HCT116 (cell line): Measurements from ENCODE around the gene KRTAP23-1. TPM values are rescaled to one million over a fixed set of nuclear protein-coding genes. Genes with fewer than 3 reads are reported as not detected.

Experiments
- ATAC-seq: fragments of 200-7000 bp; cut with Tn5 transposase; 2 replicates; pipeline ENCODE4 v1.9.1; 2020; ENCODE audit warnings: mild to moderate bottlenecking, moderate library complexity
- Bru-seq: library from RNA; stranded (reverse); fragments of 400-500 nt; gene quantifications from one replicate; lab custom pipeline; 2021; lab: Mats Ljungman, UMichigan
- BruChase-seq, 2 experiments: library from RNA; stranded (reverse); fragments of 400-500 nt; gene quantifications; one replicate each; lab custom pipeline; 2021; lab: Mats Ljungman, UMichigan
- BruUV-seq: library from RNA; stranded (reverse); fragments of 400-500 nt; replicated peaks from 2 replicates; lab custom pipeline; 2021; lab: Mats Ljungman, UMichigan
- CTCF ChIA-PET: fragments of 300-600 bp; sonication (Branson Sonifier 250); formaldehyde crosslinking; loops from one replicate; lab custom pipeline; 2021; ENCODE audit warnings: antibody characterized with exemption; lab: Charles Lee
- POLR2A ChIA-PET: fragments of 300-600, 350-600 bp; sonication (Branson Sonifier 250); formaldehyde crosslinking; loops from one replicate; lab custom pipeline; 2021; ENCODE audit warnings: antibody characterized with exemption; lab: Charles Lee
- RAD21 ChIA-PET, 2 experiments: fragments of 300-600 bp; sonication (Branson Sonifier 250); formaldehyde crosslinking; loops; one replicate each; lab custom pipeline; 2023; ENCODE audit warnings: low total read pairs in 2 of 2; ENCODE audit not compliant: uncharacterized antibody in 2 of 2, unreplicated experiment in 2 of 2, low non-redundant PET in 1 of 2; lab: Charles Lee
- DNase-seq: peaks from one replicate; pipeline ENCODE4 v3.0.0-alpha.2; 2010; ENCODE audit warnings: low read depth, low spot score
- H2AFZ ChIP-seq: fragments of 200-600 bp; shearing (Covaris generic), sonication (generic); 2 replicates; pipeline ENCODE4 v1.6.1; 2017; ENCODE audit warnings: low read depth, mixed run types, mixed read lengths, antibody characterized with exemption, low read length; ENCODE audit not compliant: poor library complexity, severe bottlenecking
- H3K27ac ChIP-seq: 2 replicates; pipeline ENCODE4 v1.5.1; 2012; ENCODE audit warnings: low read depth, low read length
- H3K27me3 ChIP-seq: fragments of 200-600 bp; sonication (generic); 2 replicates; pipeline ENCODE4 v1.6.1; 2016; ENCODE audit warnings: mixed run types, low read length, mixed read lengths; ENCODE audit not compliant: insufficient read depth
- H3K36me3 ChIP-seq, 2 experiments: fragments of 200-500 bp in 1 of 2; fragments of 200-600 bp in 1 of 2; sonication (Bioruptor generic) in 1 of 2; sonication (generic) in 1 of 2; 2 replicates each; pipeline versions ENCODE4 v1.5.1 to v1.6.1; 2014 to 2016; ENCODE audit warnings: low read length in 2 of 2, inconsistent platforms in 1 of 2, mixed read lengths in 1 of 2, mixed run types in 1 of 2; ENCODE audit not compliant: insufficient read depth in 2 of 2, control insufficient read depth in 1 of 2
- H3K4me1 ChIP-seq, 2 experiments: fragments of 200-600 bp in 1 of 2; sonication (generic) in 1 of 2; 2 replicates each; pipeline versions ENCODE4 v1.5.1 to v1.6.1; 2012 to 2017; ENCODE audit warnings: low read length in 2 of 2, inconsistent platforms in 1 of 2, mild to moderate bottlenecking in 1 of 2, mixed read lengths in 1 of 2, mixed run types in 1 of 2, moderate library complexity in 1 of 2; ENCODE audit not compliant: insufficient read depth in 2 of 2, control insufficient read depth in 1 of 2
- H3K4me2 ChIP-seq: fragments of 200-600 bp; sonication (generic); 2 replicates; pipeline ENCODE4 v1.6.1; 2017; ENCODE audit warnings: mixed run types, low read length, mixed read lengths
- H3K4me3 ChIP-seq, 2 experiments: fragments of 200-600 bp in 1 of 2; sonication (generic) in 1 of 2; replicated peaks in 1 of 2; 2 replicates each; pipeline ENCODE4 v1.5.1; 2011 to 2016; ENCODE audit warnings: low read length in 2 of 2, control low read depth in 1 of 2, low read depth in 1 of 2, mild to moderate bottlenecking in 1 of 2, mixed read lengths in 1 of 2, mixed run types in 1 of 2
- H3K79me2 ChIP-seq: fragments of 200-600 bp; sonication (generic); 2 replicates; pipeline ENCODE4 v1.6.1; 2017; ENCODE audit warnings: mild to moderate bottlenecking, mixed run types, low read length, moderate library complexity, mixed read lengths; ENCODE audit not compliant: insufficient read depth
- H3K9ac ChIP-seq: fragments of 200-600 bp; sonication (generic); 2 replicates; pipeline ENCODE4 v1.6.1; 2016; ENCODE audit warnings: low read length, mixed read lengths
- H3K9me2 ChIP-seq: fragments of 200-600 bp; sonication (generic), shearing (Covaris generic); 2 replicates; pipeline ENCODE4 v1.6.1; 2017; ENCODE audit warnings: mixed run types, mild to moderate bottlenecking, moderate library complexity; ENCODE audit not compliant: insufficient read depth
- H3K9me3 ChIP-seq, 2 experiments: fragments of 200-500 bp in 1 of 2; fragments of 200-600 bp in 1 of 2; sonication (Bioruptor generic) in 1 of 2; sonication (generic) in 1 of 2; 2 replicates each; pipeline ENCODE4 v1.6.1; 2014 to 2017; ENCODE audit warnings: low read length in 2 of 2, mixed read lengths in 2 of 2, inconsistent platforms in 1 of 2, low read depth in 1 of 2, mild to moderate bottlenecking in 1 of 2, mixed run types in 1 of 2, moderate library complexity in 1 of 2; ENCODE audit not compliant: control insufficient read depth in 1 of 2, insufficient read depth in 1 of 2
- H4K20me1 ChIP-seq: fragments of 200-600 bp; sonication (generic), shearing (Covaris generic); 2 replicates; pipeline ENCODE4 v1.6.1; 2017; ENCODE audit warnings: mixed run types, mild to moderate bottlenecking, moderate library complexity; ENCODE audit not compliant: insufficient read depth
- CBX3 ChIP-seq: IDR thresholded peaks from 2 replicates; pipeline ENCODE4 v1.6.1; 2012; ENCODE audit warnings: low read depth
- EGR1 ChIP-seq: IDR thresholded peaks from 2 replicates; pipeline ENCODE4 v1.6.1; 2012; ENCODE audit warnings: low read depth
- EZH2 ChIP-seq: fragments of 200-600 bp; sonication (generic); IDR thresholded peaks from 2 replicates; pipeline ENCODE4 v1.6.1; 2017; ENCODE audit warnings: antibody characterized with exemption, mixed run types
- EZH2phosphoT487 ChIP-seq: fragments of 200-600 bp; IDR thresholded peaks from 2 replicates; pipeline ENCODE4 v1.6.1; 2018; ENCODE audit warnings: antibody characterized with exemption, borderline replicate concordance
- FOSL1 ChIP-seq: IDR thresholded peaks from 2 replicates; pipeline ENCODE4 v1.6.1; 2012; ENCODE audit warnings: low read depth
- POLR2A ChIP-seq: IDR thresholded peaks from 2 replicates; pipeline ENCODE4 v1.7.0; 2011; ENCODE audit warnings: borderline replicate concordance; ENCODE audit not compliant: insufficient read depth, insufficient read length; ENCODE audit errors: extremely low read depth
- POLR2AphosphoS5 ChIP-seq: IDR thresholded peaks from 2 replicates; pipeline ENCODE4 v1.6.1; 2011; ENCODE audit warnings: mild to moderate bottlenecking, low read depth, low read length, moderate library complexity
- SIN3A ChIP-seq: IDR thresholded peaks from 2 replicates; pipeline ENCODE4 v1.6.1; 2012; ENCODE audit warnings: low read depth
- SP1 ChIP-seq: IDR thresholded peaks from 2 replicates; pipeline ENCODE4 v1.6.1; 2012; ENCODE audit warnings: low read depth
- SRF ChIP-seq: IDR thresholded peaks from 2 replicates; pipeline ENCODE4 v1.6.1; 2012; ENCODE audit warnings: low read depth
- TCF7L2 ChIP-seq: IDR thresholded peaks from 2 replicates; pipeline ENCODE4 v1.7.0; 2011; ENCODE audit warnings: borderline replicate concordance, inconsistent platforms; ENCODE audit not compliant: insufficient read depth, insufficient read length; ENCODE audit errors: extremely low read depth
- YY1 ChIP-seq: IDR thresholded peaks from 2 replicates; pipeline ENCODE4 v1.6.1; 2011; ENCODE audit warnings: low read length, low read depth, moderate library complexity, mild to moderate bottlenecking; ENCODE audit not compliant: insufficient replicate concordance; ENCODE audit errors: extremely low read depth
- ZNF274 ChIP-seq: fragments of 200-500 bp; sonication (Bioruptor generic); IDR thresholded peaks from 2 replicates; pipeline ENCODE4 v1.6.1; 2014; ENCODE audit warnings: mild to moderate bottlenecking, low read depth, low read length, inconsistent platforms
- intact Hi-C: fragments of 100-400 bp; cut with micrococcal nuclease; formaldehyde crosslinking; loops from 2 replicates; pipeline ENCODE4 v1.10.0; 2022
- long read RNA-seq: library from polyadenylated mRNA; unstranded; transcript quantifications from one replicate; pipeline ENCODE4 v2.0.0, GENCODE V29; 2021; ENCODE audit not compliant: unreplicated experiment
- polyA plus RNA-seq: library from polyadenylated mRNA; unstranded; fragments of >200 nt; gene quantifications from 2 replicates; pipeline ENCODE4 v1.2.1, GENCODE V29; 2012; ENCODE audit warnings: missing spikeins
- total RNA-seq: library from RNA; stranded (reverse); gene quantifications from one replicate; pipeline ENCODE4 v1.2.1, GENCODE V29; 2021; ENCODE audit not compliant: unreplicated experiment
- TF ChIP-seq, protein P1 (sequence below): IDR thresholded peaks from 2 replicates; pipeline ENCODE4 v1.6.1; 2012
- TF ChIP-seq, protein P2 (sequence below): IDR thresholded peaks from 2 replicates; pipeline ENCODE4 v1.6.1; 2011; ENCODE audit warnings: mild to moderate bottlenecking, low read length, moderate library complexity; ENCODE audit not compliant: insufficient replicate concordance; ENCODE audit errors: extremely low read depth
- TF ChIP-seq, protein P3 (sequence below): IDR thresholded peaks from 2 replicates; pipeline ENCODE4 v1.6.1; 2012; ENCODE audit warnings: low read depth
- TF ChIP-seq, protein P4 (sequence below), 3 experiments: fragments of 200-600 bp in 1 of 3; sonication (generic) in 1 of 3; IDR thresholded peaks in 2 of 3; conservative IDR thresholded peaks in 1 of 3; 2 replicates each; pipeline ENCODE4 v1.5.1; 2012 to 2017; ENCODE audit warnings: low read depth in 2 of 3, low read length in 2 of 3, antibody characterized with exemption in 1 of 3, borderline replicate concordance in 1 of 3, control low read depth in 1 of 3, mild to moderate bottlenecking in 1 of 3, mixed read lengths in 1 of 3, mixed run types in 1 of 3, moderate library complexity in 1 of 3; ENCODE audit not compliant: insufficient read depth in 1 of 3

KRTAP23-1 gene, protein sequence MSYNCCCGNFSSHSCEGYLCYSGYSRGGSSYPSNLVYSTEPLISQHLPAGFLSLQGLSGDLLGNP
- total RNA-seq (not detected), Bru-seq, nascent RNA (not detected), BruChase-seq, experiment 1, labeled RNA remaining after a 6-hour chase (not detected), BruChase-seq, experiment 2, labeled RNA remaining after a 2-hour chase (not detected)
- polyA plus RNA-seq = not detected in 2 replicates
- long read RNA-seq = 0 reads

DNA sequence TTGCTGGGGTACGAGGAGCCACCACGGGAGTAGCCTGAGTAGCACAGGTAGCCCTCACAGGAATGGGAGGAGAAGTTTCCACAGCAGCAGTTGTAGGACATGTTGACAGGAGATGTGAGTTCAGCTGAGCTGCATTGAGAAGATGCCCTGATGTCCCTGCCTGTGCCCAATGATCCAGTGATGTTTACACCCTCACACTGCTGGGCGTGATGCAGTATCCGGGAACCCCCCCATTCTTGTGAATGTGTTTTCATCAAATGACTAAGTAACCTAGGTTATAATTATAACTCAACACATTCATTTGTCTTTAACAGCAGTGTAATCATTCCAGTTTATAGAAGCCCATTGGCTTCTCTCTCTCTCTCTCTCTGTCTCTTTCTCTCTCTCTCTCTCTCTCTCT lies at the start of gene KRTAP23-1:
Gene KRTAP23-1 (minus strand): TSS at position 101 of the 400 bp plus-strand sequence. CDS start 0 bp downstream, at position 101.
- no TSS peak for BruUV-seq
- Histone ChIP-seq H4K20me1 (no peaks in the 10 kb centered on the region), H3K27ac (no peak within 1 kb of the TSS), H3K79me2 (no peaks in the 10 kb centered on the region), H3K9ac (no peak within 1 kb of the TSS), H3K9me3 (peaks cover 5 to 26% of the 10 kb centered on the region in 2 experiments; a peak in 3 of 4 replicates), H3K9me2 (no peaks in the 10 kb centered on the region), H3K27me3 (no peaks in the 10 kb centered on the region), H2AFZ (no peak within 1 kb of the TSS), H3K4me2 (no peak within 1 kb of the TSS), H3K4me3 (no peak within 1 kb of the TSS), H3K4me1 (no peaks in the 10 kb centered on the region), H3K36me3 (no peaks in the 10 kb centered on the region)
- DNase-seq (no peak), ATAC-seq (no peak)
- TF ChIP-seq CBX3 = no peak
- no peak for TF ChIP-seq ZNF274
- TF ChIP-seq, protein P1, sequence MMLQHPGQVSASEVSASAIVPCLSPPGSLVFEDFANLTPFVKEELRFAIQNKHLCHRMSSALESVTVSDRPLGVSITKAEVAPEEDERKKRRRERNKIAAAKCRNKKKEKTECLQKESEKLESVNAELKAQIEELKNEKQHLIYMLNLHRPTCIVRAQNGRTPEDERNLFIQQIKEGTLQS = no peak
- TF ChIP-seq POLR2AphosphoS5 = no peak
- TF ChIP-seq, protein P2, sequence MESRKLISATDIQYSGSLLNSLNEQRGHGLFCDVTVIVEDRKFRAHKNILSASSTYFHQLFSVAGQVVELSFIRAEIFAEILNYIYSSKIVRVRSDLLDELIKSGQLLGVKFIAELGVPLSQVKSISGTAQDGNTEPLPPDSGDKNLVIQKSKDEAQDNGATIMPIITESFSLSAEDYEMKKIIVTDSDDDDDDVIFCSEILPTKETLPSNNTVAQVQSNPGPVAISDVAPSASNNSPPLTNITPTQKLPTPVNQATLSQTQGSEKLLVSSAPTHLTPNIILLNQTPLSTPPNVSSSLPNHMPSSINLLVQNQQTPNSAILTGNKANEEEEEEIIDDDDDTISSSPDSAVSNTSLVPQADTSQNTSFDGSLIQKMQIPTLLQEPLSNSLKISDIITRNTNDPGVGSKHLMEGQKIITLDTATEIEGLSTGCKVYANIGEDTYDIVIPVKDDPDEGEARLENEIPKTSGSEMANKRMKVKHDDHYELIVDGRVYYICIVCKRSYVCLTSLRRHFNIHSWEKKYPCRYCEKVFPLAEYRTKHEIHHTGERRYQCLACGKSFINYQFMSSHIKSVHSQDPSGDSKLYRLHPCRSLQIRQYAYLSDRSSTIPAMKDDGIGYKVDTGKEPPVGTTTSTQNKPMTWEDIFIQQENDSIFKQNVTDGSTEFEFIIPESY = no peak
- no peak for TF ChIP-seq TCF7L2
- no peak for TF ChIP-seq EZH2phosphoT487
- no peak for TF ChIP-seq SIN3A
- no peak for TF ChIP-seq YY1
- TF ChIP-seq, protein P3, sequence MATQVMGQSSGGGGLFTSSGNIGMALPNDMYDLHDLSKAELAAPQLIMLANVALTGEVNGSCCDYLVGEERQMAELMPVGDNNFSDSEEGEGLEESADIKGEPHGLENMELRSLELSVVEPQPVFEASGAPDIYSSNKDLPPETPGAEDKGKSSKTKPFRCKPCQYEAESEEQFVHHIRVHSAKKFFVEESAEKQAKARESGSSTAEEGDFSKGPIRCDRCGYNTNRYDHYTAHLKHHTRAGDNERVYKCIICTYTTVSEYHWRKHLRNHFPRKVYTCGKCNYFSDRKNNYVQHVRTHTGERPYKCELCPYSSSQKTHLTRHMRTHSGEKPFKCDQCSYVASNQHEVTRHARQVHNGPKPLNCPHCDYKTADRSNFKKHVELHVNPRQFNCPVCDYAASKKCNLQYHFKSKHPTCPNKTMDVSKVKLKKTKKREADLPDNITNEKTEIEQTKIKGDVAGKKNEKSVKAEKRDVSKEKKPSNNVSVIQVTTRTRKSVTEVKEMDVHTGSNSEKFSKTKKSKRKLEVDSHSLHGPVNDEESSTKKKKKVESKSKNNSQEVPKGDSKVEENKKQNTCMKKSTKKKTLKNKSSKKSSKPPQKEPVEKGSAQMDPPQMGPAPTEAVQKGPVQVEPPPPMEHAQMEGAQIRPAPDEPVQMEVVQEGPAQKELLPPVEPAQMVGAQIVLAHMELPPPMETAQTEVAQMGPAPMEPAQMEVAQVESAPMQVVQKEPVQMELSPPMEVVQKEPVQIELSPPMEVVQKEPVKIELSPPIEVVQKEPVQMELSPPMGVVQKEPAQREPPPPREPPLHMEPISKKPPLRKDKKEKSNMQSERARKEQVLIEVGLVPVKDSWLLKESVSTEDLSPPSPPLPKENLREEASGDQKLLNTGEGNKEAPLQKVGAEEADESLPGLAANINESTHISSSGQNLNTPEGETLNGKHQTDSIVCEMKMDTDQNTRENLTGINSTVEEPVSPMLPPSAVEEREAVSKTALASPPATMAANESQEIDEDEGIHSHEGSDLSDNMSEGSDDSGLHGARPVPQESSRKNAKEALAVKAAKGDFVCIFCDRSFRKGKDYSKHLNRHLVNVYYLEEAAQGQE = no peak
- TF ChIP-seq, protein P4, sequence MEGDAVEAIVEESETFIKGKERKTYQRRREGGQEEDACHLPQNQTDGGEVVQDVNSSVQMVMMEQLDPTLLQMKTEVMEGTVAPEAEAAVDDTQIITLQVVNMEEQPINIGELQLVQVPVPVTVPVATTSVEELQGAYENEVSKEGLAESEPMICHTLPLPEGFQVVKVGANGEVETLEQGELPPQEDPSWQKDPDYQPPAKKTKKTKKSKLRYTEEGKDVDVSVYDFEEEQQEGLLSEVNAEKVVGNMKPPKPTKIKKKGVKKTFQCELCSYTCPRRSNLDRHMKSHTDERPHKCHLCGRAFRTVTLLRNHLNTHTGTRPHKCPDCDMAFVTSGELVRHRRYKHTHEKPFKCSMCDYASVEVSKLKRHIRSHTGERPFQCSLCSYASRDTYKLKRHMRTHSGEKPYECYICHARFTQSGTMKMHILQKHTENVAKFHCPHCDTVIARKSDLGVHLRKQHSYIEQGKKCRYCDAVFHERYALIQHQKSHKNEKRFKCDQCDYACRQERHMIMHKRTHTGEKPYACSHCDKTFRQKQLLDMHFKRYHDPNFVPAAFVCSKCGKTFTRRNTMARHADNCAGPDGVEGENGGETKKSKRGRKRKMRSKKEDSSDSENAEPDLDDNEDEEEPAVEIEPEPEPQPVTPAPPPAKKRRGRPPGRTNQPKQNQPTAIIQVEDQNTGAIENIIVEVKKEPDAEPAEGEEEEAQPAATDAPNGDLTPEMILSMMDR (IDR thresholded peaks at IDR 0.05 in 2 of 3, conservative IDR thresholded peaks at IDR 0.05 in 1 of 3; ENCODE audit: borderline replicate concordance in 1 of 3, insufficient read depth in 1 of 3, low read depth in 2 of 3, low read length in 2 of 3) = no peak
- no peak for TF ChIP-seq SRF
- TF ChIP-seq POLR2A = no peak
- no peak for TF ChIP-seq FOSL1
- TF ChIP-seq SP1 = no peak
- TF ChIP-seq EGR1 = no peak
- no peak for TF ChIP-seq EZH2
- RAD21 ChIA-PET = no interaction called here
- POLR2A ChIA-PET = no interaction called here
- CTCF ChIA-PET = no interaction called here
- intact Hi-C loops = no loop called here
